ENCODE measurements around the gene SFTPD. TPM values are rescaled to one million over a fixed set of nuclear protein-coding genes. Genes with fewer than 3 reads are reported as not detected.

The SFTPD gene
- total RNA-seq, 5 donors from 2014 or later (not counting 1 experiment from before 2014, with no cell fraction given) = 0.79 to 1.1 (median 0.85) TPM; not detected in 2

- Mint-ChIP-seq H3K27ac (no peak overlapping the region), H3K9me3 (no peaks in the 10 kb centered on the region), H3K27me3 (peaks cover 14 to 25% of the 10 kb centered on the region in 2 donors), H3K4me1 (peaks cover 5 to 7% (median 5%) of the 10 kb centered on the region in 3 donors), H3K4me3 (no peak overlapping the region), H3K36me3 (no peaks in the 10 kb centered on the region)
- peaks cover 2 to 26% of the 10 kb centered on the region in 2 experiments for H3K27me3 ChIP-seq (replicated peaks in 1 of 2; ENCODE audit: control insufficient read depth in 2 of 2, extremely low read depth in 1 of 2, insufficient read depth in 2 of 2, low read length in 1 of 2)
- peaks cover 0 to 5% of the 10 kb centered on the region in 2 experiments for H3K4me1 ChIP-seq (ENCODE audit: control insufficient read depth in 1 of 2, extremely low read depth in 1 of 2, insufficient read depth in 2 of 2, low read length in 2 of 2)
- no peak overlapping the region for H3K4me3 ChIP-seq (ENCODE audit: control insufficient read depth in 1 of 2, extremely low read depth in 1 of 2, low read length in 1 of 2)
- ATAC-seq (replicated peaks in 1 of 4) = no peak
- CTCF ChIA-PET = interaction anchor here in 1 of 2 donors (0.6 kb wide), 1 partner anchor 330 kb away, joined by 3 read pairs; no protein-coding TSS in a partner anchor
- WGBS (ENCODE audit: insufficient coverage) = 80% methylated on average over 1 of the region's 7 CpGs
- no peak for DNase-seq
- H3K9me3 ChIP-seq = no peaks in the 10 kb centered on the region
- POLR2A ChIA-PET = no interaction called here
- no peaks in the 10 kb centered on the region for H3K36me3 ChIP-seq (ENCODE audit: control insufficient read depth in 2 of 2, extremely low read depth in 1 of 2, insufficient read depth in 1 of 2, low read length in 1 of 2)
- H3K27ac ChIP-seq (ENCODE audit: low read length) = no peak overlapping the region
Observed at GRCh38 chr10:79928028-79928583, 20.8 kb downstream of the SFTPD start.

GRCh38 chr10:79927111-79927828 lies 21.6 kb downstream of the SFTPD start:
- CTCF ChIA-PET = no interaction called here
- no peaks in the 10 kb centered on the region for H3K9me3 Mint-ChIP-seq
- 96% methylated on average over 3 of the region's 3 CpGs for WGBS (ENCODE audit: insufficient coverage)

GRCh38 chr10:79926037-79926436 lies 22.9 kb downstream of the SFTPD start:
- Histone ChIP-seq H3K4me1 (ENCODE audit: control insufficient read depth in 1 of 2, extremely low read depth in 1 of 2, insufficient read depth in 2 of 2, low read length in 2 of 2) (peaks cover 0 to 5% of the 10 kb centered on the region in 2 experiments), H3K27me3 (replicated peaks in 1 of 2; ENCODE audit: control insufficient read depth in 2 of 2, extremely low read depth in 1 of 2, insufficient read depth in 2 of 2, low read length in 1 of 2) (peaks cover 2 to 19% of the 10 kb centered on the region in 2 experiments), H3K9me3 (no peaks in the 10 kb centered on the region), H3K4me3 (ENCODE audit: control insufficient read depth in 1 of 2, extremely low read depth in 1 of 2, low read length in 1 of 2) (no peak overlapping the region), H3K27ac (ENCODE audit: low read length) (no peak overlapping the region), H3K36me3 (ENCODE audit: control insufficient read depth in 2 of 2, extremely low read depth in 1 of 2, insufficient read depth in 1 of 2, low read length in 1 of 2) (no peaks in the 10 kb centered on the region)
- peaks cover 7 to 9% (median 7%) of the 10 kb centered on the region in 3 donors for H3K4me1 Mint-ChIP-seq
- DNase-seq = no peak
- WGBS (ENCODE audit: insufficient coverage) = 93% methylated on average over 4 of the region's 7 CpGs
- no peak overlapping the region for H3K27ac Mint-ChIP-seq
- no peak overlapping the region for H3K4me3 Mint-ChIP-seq
- H3K27me3 Mint-ChIP-seq = peaks cover 14% of the 10 kb centered on the region in 2 donors
- CTCF ChIA-PET = no interaction called here
- POLR2A ChIA-PET = no interaction called here
- H3K36me3 Mint-ChIP-seq = no peaks in the 10 kb centered on the region
- no peak for ATAC-seq (replicated peaks in 1 of 4)
- no peaks in the 10 kb centered on the region for H3K9me3 Mint-ChIP-seq

More at GRCh38 chr10:79927111-79927828, 21.6 kb downstream of the SFTPD start:
- H3K36me3 Mint-ChIP-seq = no peaks in the 10 kb centered on the region
- no peak overlapping the region for H3K27ac ChIP-seq (ENCODE audit: low read length)
- no peaks in the 10 kb centered on the region for H3K9me3 ChIP-seq
- peaks cover 0 to 5% of the 10 kb centered on the region in 2 experiments for H3K4me1 ChIP-seq (ENCODE audit: control insufficient read depth in 1 of 2, extremely low read depth in 1 of 2, insufficient read depth in 2 of 2, low read length in 2 of 2)
- ATAC-seq (replicated peaks in 1 of 4) (no peak), DNase-seq (no peak)
- H3K27ac Mint-ChIP-seq = no peak overlapping the region
- H3K4me3 ChIP-seq (ENCODE audit: control insufficient read depth in 1 of 2, extremely low read depth in 1 of 2, low read length in 1 of 2) = no peak overlapping the region
- POLR2A ChIA-PET = no interaction called here
- peaks cover 5 to 7% (median 5%) of the 10 kb centered on the region in 3 donors for H3K4me1 Mint-ChIP-seq
- no peak overlapping the region for H3K4me3 Mint-ChIP-seq
- H3K36me3 ChIP-seq (ENCODE audit: control insufficient read depth in 2 of 2, extremely low read depth in 1 of 2, insufficient read depth in 1 of 2, low read length in 1 of 2) = no peaks in the 10 kb centered on the region
- peaks cover 2 to 23% of the 10 kb centered on the region in 2 experiments for H3K27me3 ChIP-seq (replicated peaks in 1 of 2; ENCODE audit: control insufficient read depth in 2 of 2, extremely low read depth in 1 of 2, insufficient read depth in 2 of 2, low read length in 1 of 2)
- H3K27me3 Mint-ChIP-seq = peaks cover 14 to 18% of the 10 kb centered on the region in 2 donors

GRCh38 chr10:79925614-79926013 lies 23.3 kb downstream of the SFTPD start:
- Mint-ChIP-seq H3K27ac (no peak overlapping the region), H3K4me1 (peaks cover 7 to 9% (median 7%) of the 10 kb centered on the region in 3 donors), H3K27me3 (peaks cover 10 to 11% of the 10 kb centered on the region in 2 donors), H3K4me3 (no peak overlapping the region), H3K9me3 (no peaks in the 10 kb centered on the region), H3K36me3 (no peaks in the 10 kb centered on the region)
- no peak overlapping the region for H3K4me3 ChIP-seq (ENCODE audit: control insufficient read depth in 1 of 2, extremely low read depth in 1 of 2, low read length in 1 of 2)
- ATAC-seq (replicated peaks in 1 of 4) = no peak
- DNase-seq = no peak
- peaks cover 0 to 18% of the 10 kb centered on the region in 2 experiments for H3K27me3 ChIP-seq (replicated peaks in 1 of 2; ENCODE audit: control insufficient read depth in 2 of 2, extremely low read depth in 1 of 2, insufficient read depth in 2 of 2, low read length in 1 of 2)
- peaks cover 0 to 5% of the 10 kb centered on the region in 2 experiments for H3K4me1 ChIP-seq (ENCODE audit: control insufficient read depth in 1 of 2, extremely low read depth in 1 of 2, insufficient read depth in 2 of 2, low read length in 2 of 2)
- H3K36me3 ChIP-seq (ENCODE audit: control insufficient read depth in 2 of 2, extremely low read depth in 1 of 2, insufficient read depth in 1 of 2, low read length in 1 of 2) = no peaks in the 10 kb centered on the region
- CTCF ChIA-PET = no interaction called here
- H3K9me3 ChIP-seq = no peaks in the 10 kb centered on the region
- WGBS (ENCODE audit: insufficient coverage) = 82% methylated on average over 1 of the region's 3 CpGs
- H3K27ac ChIP-seq (ENCODE audit: low read length) = no peak overlapping the region
- POLR2A ChIA-PET = no interaction called here

GRCh38 chr10:79923669-79924068 lies 25.2 kb downstream of the SFTPD start:
- Mint-ChIP-seq H3K9me3 (no peaks in the 10 kb centered on the region), H3K27me3 (peaks cover 1 to 3% of the 10 kb centered on the region in 2 donors), H3K4me3 (no peak overlapping the region), H3K27ac (no peak overlapping the region), H3K4me1 (peaks cover 4 to 9% (median 9%) of the 10 kb centered on the region in 3 donors), H3K36me3 (no peaks in the 10 kb centered on the region)
- Histone ChIP-seq H3K9me3 (no peaks in the 10 kb centered on the region), H3K27me3 (replicated peaks in 1 of 2; ENCODE audit: control insufficient read depth in 2 of 2, extremely low read depth in 1 of 2, insufficient read depth in 2 of 2, low read length in 1 of 2) (peaks cover 0 to 5% of the 10 kb centered on the region in 2 experiments), H3K36me3 (ENCODE audit: control insufficient read depth in 2 of 2, extremely low read depth in 1 of 2, insufficient read depth in 1 of 2, low read length in 1 of 2) (no peaks in the 10 kb centered on the region), H3K27ac (ENCODE audit: low read length) (no peak overlapping the region), H3K4me3 (ENCODE audit: control insufficient read depth in 1 of 2, extremely low read depth in 1 of 2, low read length in 1 of 2) (no peak overlapping the region), H3K4me1 (ENCODE audit: control insufficient read depth in 1 of 2, extremely low read depth in 1 of 2, insufficient read depth in 2 of 2, low read length in 2 of 2) (no peaks in the 10 kb centered on the region)
- WGBS (ENCODE audit: insufficient coverage) = 89% methylated on average over 4 of the region's 8 CpGs
- ChIA-PET POLR2A (no interaction called here), CTCF (no interaction called here)
- ATAC-seq (replicated peaks in 1 of 4) (no peak), DNase-seq (no peak)

- no peaks in the 10 kb centered on the region for H3K9me3 ChIP-seq
- H3K4me1 Mint-ChIP-seq = peaks cover 4 to 14% (median 12%) of the 10 kb centered on the region in 3 donors
- POLR2A ChIA-PET = no interaction called here
Observed at GRCh38 chr10:79923145-79923544, 25.8 kb downstream of the SFTPD start.

More at GRCh38 chr10:79923145-79923544, 25.8 kb downstream of the SFTPD start:
- Mint-ChIP-seq H3K9me3 (no peaks in the 10 kb centered on the region), H3K27me3 (peaks cover 1 to 3% of the 10 kb centered on the region in 2 donors), H3K36me3 (no peaks in the 10 kb centered on the region), H3K4me3 (no peak overlapping the region), H3K27ac (no peak overlapping the region)
- DNase-seq (no peak), ATAC-seq (replicated peaks in 1 of 4) (no peak)
- no peaks in the 10 kb centered on the region for H3K36me3 ChIP-seq (ENCODE audit: control insufficient read depth in 2 of 2, extremely low read depth in 1 of 2, insufficient read depth in 1 of 2, low read length in 1 of 2)
- H3K27me3 ChIP-seq (replicated peaks in 1 of 2; ENCODE audit: control insufficient read depth in 2 of 2, extremely low read depth in 1 of 2, insufficient read depth in 2 of 2, low read length in 1 of 2) = peaks cover 0 to 5% of the 10 kb centered on the region in 2 experiments
- no peak overlapping the region for H3K4me3 ChIP-seq (ENCODE audit: control insufficient read depth in 1 of 2, extremely low read depth in 1 of 2, low read length in 1 of 2)
- no peak overlapping the region for H3K27ac ChIP-seq (ENCODE audit: low read length)
- CTCF ChIA-PET = no interaction called here
- no peaks in the 10 kb centered on the region for H3K4me1 ChIP-seq (ENCODE audit: control insufficient read depth in 1 of 2, extremely low read depth in 1 of 2, insufficient read depth in 2 of 2, low read length in 2 of 2)
- 100% methylated on average over 1 of the region's 3 CpGs for WGBS (ENCODE audit: insufficient coverage)
